HepG2 (cell line): Measurements from ENCODE around the gene RRBP1. TPM values are rescaled to one million over a fixed set of nuclear protein-coding genes. Genes with fewer than 3 reads are reported as not detected.

Source experiments
- BHLHE40 ChIP-seq: IDR thresholded peaks from 2 replicates; pipeline ENCODE4 v1.6.1; 2011; ENCODE audit warnings: low read length, improper control_type of control experiment
- CBX2 ChIP-seq, 2 experiments: fragments of 200-600 bp in 1 of 2; sonication (generic); formaldehyde crosslinking in 1 of 2; IDR thresholded peaks; 2 replicates each; pipeline versions ENCODE4 v1.7.0 to v1.8.1; 2018 to 2022; ENCODE audit warnings: low read depth in 2 of 2, low read length in 1 of 2, mild to moderate bottlenecking in 1 of 2, missing genetic modification reagents in 1 of 2
- CREM ChIP-seq, 2 experiments: sonication (generic) in 1 of 2; formaldehyde crosslinking in 1 of 2; IDR thresholded peaks; 2 replicates each; pipeline versions ENCODE4 v1.4.0 to v1.6.1; 2016 to 2020; ENCODE audit warnings: antibody characterized with exemption in 1 of 2, mild to moderate bottlenecking in 1 of 2, missing genetic modification reagents in 1 of 2
- IKZF1 ChIP-seq: fragments of 450-650 bp; IDR thresholded peaks from 2 replicates; pipeline ENCODE4 v1.7.1; 2016
- MTA3 ChIP-seq: sonication (generic); formaldehyde crosslinking; IDR thresholded peaks from 2 replicates; pipeline ENCODE4 v1.4.0; 2020; ENCODE audit warnings: missing genetic modification reagents
- NRL ChIP-seq: sonication (generic); formaldehyde crosslinking; IDR thresholded peaks from 2 replicates; pipeline ENCODE4 v1.5.0; 2020; ENCODE audit warnings: missing genetic modification reagents, mild to moderate bottlenecking, moderate library complexity, borderline replicate concordance
- RARG ChIP-seq: sonication (generic); formaldehyde crosslinking; IDR thresholded peaks from 2 replicates; pipeline ENCODE4 v1.4.0; 2020; ENCODE audit warnings: low read depth, mild to moderate bottlenecking, missing genetic modification reagents
- RBM22 ChIP-seq: fragments of 200-400 bp; formaldehyde crosslinking; optimal IDR thresholded peaks from 2 replicates; pipeline ENCODE3; 2017; ENCODE audit warnings: mild to moderate bottlenecking, low read length, moderate library complexity
- REL ChIP-seq: sonication (generic); formaldehyde crosslinking; conservative IDR thresholded peaks from 2 replicates; pipeline ENCODE4 v1.8.0; 2022; ENCODE audit warnings: mild to moderate bottlenecking, missing genetic modification reagents, moderate library complexity
- REPIN1 ChIP-seq: sonication (generic); formaldehyde crosslinking; IDR thresholded peaks from 2 replicates; pipeline ENCODE4 v1.8.0; 2022; ENCODE audit warnings: missing genetic modification reagents, low read depth, mild to moderate bottlenecking, borderline replicate concordance
- THAP11 ChIP-seq: IDR thresholded peaks from 2 replicates; pipeline ENCODE4 v1.6.1; 2016; ENCODE audit warnings: missing biosample characterization, missing genetic modification reagents
- ZNF121 ChIP-seq: sonication (generic); formaldehyde crosslinking; IDR thresholded peaks from 2 replicates; pipeline ENCODE4 v1.5.0; 2020; ENCODE audit warnings: mild to moderate bottlenecking, missing genetic modification reagents
- ZNF24 ChIP-seq: fragments of 450-650 bp; IDR thresholded peaks from 2 replicates; pipeline ENCODE4 v1.6.1; 2017; ENCODE audit warnings: antibody characterized with exemption, mild to moderate bottlenecking
- ZNF468 ChIP-seq: sonication (generic); formaldehyde crosslinking; IDR thresholded peaks from 2 replicates; pipeline ENCODE4 v1.8.0; 2022; ENCODE audit warnings: mild to moderate bottlenecking, moderate library complexity, missing genetic modification reagents
- ZNF569 ChIP-seq: sonication (generic); formaldehyde crosslinking; IDR thresholded peaks from 2 replicates; pipeline ENCODE4 v1.5.0; 2020; ENCODE audit warnings: mild to moderate bottlenecking, missing genetic modification reagents, moderate library complexity, borderline replicate concordance
- ZNF652 ChIP-seq: IDR thresholded peaks from 2 replicates; pipeline ENCODE4 v1.6.1; 2016; ENCODE audit warnings: low read depth, borderline replicate concordance
- ZSCAN12 ChIP-seq: sonication (generic); formaldehyde crosslinking; IDR thresholded peaks from 2 replicates; pipeline ENCODE4 v1.9.0; 2021; ENCODE audit warnings: mild to moderate bottlenecking, missing genetic modification reagents
- polyA plus RNA-seq, 8 experiments: library from polyadenylated mRNA; depleted of rRNA in 3 of 8; stranded (reverse) in 7 of 8; unstranded in 1 of 8; fragments of >200 nt; fragmentation: Illumina TruSeq in 4 of 8; extraction: Trizol in 4 of 8; gene quantifications; 2 replicates each; pipeline versions ENCODE4 v1.2.1 to v1.2.3, GENCODE V29; 2011 to 2016; ENCODE audit warnings: low read depth in 4 of 8, missing spikeins in 1 of 8, mixed read lengths in 1 of 8; ENCODE audit not compliant: insufficient read depth in 1 of 8
- total RNA-seq, 5 experiments: library from RNA; depleted of rRNA; stranded (reverse); fragments of >200 nt; fragmentation: Illumina TruSeq; extraction: Trizol; gene quantifications; 2 replicates each; pipeline ENCODE4 v1.2.3, GENCODE V29; 2016; ENCODE audit warnings: low read depth in 1 of 5
- TF ChIP-seq, protein P1 (sequence below): sonication (generic); formaldehyde crosslinking; IDR thresholded peaks from 2 replicates; pipeline ENCODE4 v1.5.0; 2020; ENCODE audit warnings: missing genetic modification reagents
- TF ChIP-seq, protein P2 (sequence below): sonication (generic); formaldehyde crosslinking; IDR thresholded peaks from 2 replicates; pipeline ENCODE4 v1.4.0; 2020; ENCODE audit warnings: missing genetic modification reagents, borderline replicate concordance
- TF ChIP-seq, protein P3 (sequence below): IDR thresholded peaks from 2 replicates; pipeline ENCODE4 v1.6.1; 2016
- TF ChIP-seq, protein P4 (sequence below): sonication (generic); formaldehyde crosslinking; IDR thresholded peaks from 2 replicates; pipeline ENCODE4 v1.4.0; 2020; ENCODE audit warnings: missing genetic modification reagents
- TF ChIP-seq, protein P5 (sequence below): sonication (generic); formaldehyde crosslinking; IDR thresholded peaks from 2 replicates; pipeline ENCODE4 v1.5.0; 2020; ENCODE audit warnings: mild to moderate bottlenecking, low read depth, missing genetic modification reagents, borderline replicate concordance

RRBP1 gene
- total and polyA plus RNA-seq, 2 of the 13 experiments (the other 11 are each of a cell fraction or from before 2014, with no cell fraction given), result 150 to 222 TPM

DNA sequence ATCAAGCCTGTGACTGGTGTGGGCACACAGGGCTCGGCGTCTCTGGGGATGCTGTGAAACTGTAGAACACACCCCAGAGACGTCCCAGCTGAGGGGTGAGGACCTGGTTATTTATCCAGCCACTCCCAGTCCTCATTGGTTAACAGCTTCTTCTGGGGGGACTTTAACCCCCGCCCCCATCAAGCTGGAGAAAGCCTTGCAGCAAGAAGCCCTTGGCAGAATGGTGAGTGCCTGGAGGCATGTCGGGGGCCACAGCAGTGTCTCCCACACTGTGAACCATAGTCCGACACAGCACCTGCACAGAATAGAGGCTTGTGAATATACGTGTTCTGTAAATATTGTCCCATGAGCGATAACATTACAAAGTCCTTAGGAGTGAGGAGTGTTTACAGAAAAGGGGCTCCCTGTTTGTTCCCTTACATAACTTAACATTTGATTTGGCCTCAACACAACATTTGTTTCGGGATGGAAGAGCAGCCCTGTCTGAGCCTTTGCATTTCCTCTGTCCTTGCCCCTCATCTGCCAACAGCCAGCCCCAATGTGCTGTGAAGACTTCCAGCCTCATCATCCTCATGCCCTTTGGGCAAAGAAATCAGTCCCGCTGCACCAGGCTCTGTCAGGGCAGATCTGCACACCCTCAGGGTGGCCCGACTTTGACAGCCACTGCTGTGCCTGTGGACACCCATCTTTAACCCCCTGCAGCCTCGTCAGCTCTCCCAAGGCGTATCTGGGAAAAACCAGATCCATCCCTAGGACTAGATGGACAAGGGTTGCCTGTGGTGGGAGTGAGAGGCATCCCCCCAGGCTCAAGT lies 2.2 kb upstream of the RRBP1 start (continued):
- TF ChIP-seq, protein P1, sequence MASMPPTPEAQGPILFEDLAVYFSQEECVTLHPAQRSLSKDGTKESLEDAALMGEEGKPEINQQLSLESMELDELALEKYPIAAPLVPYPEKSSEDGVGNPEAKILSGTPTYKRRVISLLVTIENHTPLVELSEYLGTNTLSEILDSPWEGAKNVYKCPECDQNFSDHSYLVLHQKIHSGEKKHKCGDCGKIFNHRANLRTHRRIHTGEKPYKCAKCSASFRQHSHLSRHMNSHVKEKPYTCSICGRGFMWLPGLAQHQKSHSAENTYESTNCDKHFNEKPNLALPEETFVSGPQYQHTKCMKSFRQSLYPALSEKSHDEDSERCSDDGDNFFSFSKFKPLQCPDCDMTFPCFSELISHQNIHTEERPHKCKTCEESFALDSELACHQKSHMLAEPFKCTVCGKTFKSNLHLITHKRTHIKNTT (CRISPR knock-in tag), result no peak
- TF ChIP-seq ZSCAN12 (peak; percentile 58; the same call in 1 of the 2 replicates), BHLHE40 (peak; percentile 80), ZNF24 (0 out of 2 replicates have a peak, but pooled peaks have one; percentile 31), RARG (peak; percentile 93; the same call in 1 of the 2 replicates), ZNF652 (CRISPR knock-in tag) (peak; percentile 78), CBX2 (IDR thresholded peaks at IDR 0.05; ENCODE audit: low read depth, low read length) (no peak), CBX2 (CRISPR knock-in tag; IDR thresholded peaks at IDR 0.05; ENCODE audit: low read depth) (peak; percentile 79; the same call in 1 of the 2 replicates), NRL (CRISPR knock-in tag) (peak; percentile 68), CREM (IDR thresholded peaks at IDR 0.05) (peak; percentile 96), CREM (CRISPR knock-in tag; IDR thresholded peaks at IDR 0.05) (no peak), ZNF468 (CRISPR knock-in tag) (no peak), MTA3 (CRISPR knock-in tag) (no peak), ZNF569 (CRISPR knock-in tag) (no peak; the same call in 1 of the 2 replicates), THAP11 (CRISPR knock-in tag) (peak; percentile 86), REPIN1 (CRISPR knock-in tag) (peak; percentile 96), RBM22 (peak; percentile 91), ZNF121 (peak; percentile 60; the same call in 1 of the 2 replicates), IKZF1 (no peak), REL (no peak)
- TF ChIP-seq, protein P2, sequence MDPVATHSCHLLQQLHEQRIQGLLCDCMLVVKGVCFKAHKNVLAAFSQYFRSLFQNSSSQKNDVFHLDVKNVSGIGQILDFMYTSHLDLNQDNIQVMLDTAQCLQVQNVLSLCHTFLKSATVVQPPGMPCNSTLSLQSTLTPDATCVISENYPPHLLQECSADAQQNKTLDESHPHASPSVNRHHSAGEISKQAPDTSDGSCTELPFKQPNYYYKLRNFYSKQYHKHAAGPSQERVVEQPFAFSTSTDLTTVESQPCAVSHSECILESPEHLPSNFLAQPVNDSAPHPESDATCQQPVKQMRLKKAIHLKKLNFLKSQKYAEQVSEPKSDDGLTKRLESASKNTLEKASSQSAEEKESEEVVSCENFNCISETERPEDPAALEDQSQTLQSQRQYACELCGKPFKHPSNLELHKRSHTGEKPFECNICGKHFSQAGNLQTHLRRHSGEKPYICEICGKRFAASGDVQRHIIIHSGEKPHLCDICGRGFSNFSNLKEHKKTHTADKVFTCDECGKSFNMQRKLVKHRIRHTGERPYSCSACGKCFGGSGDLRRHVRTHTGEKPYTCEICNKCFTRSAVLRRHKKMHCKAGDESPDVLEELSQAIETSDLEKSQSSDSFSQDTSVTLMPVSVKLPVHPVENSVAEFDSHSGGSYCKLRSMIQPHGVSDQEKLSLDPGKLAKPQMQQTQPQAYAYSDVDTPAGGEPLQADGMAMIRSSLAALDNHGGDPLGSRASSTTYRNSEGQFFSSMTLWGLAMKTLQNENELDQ, result no peak
- TF ChIP-seq, protein P3, sequence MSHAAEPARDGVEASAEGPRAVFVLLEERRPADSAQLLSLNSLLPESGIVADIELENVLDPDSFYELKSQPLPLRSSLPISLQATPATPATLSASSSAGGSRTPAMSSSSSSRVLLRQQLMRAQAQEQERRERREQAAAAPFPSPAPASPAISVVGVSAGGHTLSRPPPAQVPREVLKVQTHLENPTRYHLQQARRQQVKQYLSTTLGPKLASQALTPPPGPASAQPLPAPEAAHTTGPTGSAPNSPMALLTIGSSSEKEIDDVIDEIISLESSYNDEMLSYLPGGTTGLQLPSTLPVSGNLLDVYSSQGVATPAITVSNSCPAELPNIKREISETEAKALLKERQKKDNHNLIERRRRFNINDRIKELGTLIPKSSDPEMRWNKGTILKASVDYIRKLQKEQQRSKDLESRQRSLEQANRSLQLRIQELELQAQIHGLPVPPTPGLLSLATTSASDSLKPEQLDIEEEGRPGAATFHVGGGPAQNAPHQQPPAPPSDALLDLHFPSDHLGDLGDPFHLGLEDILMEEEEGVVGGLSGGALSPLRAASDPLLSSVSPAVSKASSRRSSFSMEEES, result peak; percentile 89
- TF ChIP-seq, protein P4, sequence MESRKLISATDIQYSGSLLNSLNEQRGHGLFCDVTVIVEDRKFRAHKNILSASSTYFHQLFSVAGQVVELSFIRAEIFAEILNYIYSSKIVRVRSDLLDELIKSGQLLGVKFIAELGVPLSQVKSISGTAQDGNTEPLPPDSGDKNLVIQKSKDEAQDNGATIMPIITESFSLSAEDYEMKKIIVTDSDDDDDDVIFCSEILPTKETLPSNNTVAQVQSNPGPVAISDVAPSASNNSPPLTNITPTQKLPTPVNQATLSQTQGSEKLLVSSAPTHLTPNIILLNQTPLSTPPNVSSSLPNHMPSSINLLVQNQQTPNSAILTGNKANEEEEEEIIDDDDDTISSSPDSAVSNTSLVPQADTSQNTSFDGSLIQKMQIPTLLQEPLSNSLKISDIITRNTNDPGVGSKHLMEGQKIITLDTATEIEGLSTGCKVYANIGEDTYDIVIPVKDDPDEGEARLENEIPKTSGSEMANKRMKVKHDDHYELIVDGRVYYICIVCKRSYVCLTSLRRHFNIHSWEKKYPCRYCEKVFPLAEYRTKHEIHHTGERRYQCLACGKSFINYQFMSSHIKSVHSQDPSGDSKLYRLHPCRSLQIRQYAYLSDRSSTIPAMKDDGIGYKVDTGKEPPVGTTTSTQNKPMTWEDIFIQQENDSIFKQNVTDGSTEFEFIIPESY (CRISPR knock-in tag), result peak; percentile 72
- TF ChIP-seq, protein P5, sequence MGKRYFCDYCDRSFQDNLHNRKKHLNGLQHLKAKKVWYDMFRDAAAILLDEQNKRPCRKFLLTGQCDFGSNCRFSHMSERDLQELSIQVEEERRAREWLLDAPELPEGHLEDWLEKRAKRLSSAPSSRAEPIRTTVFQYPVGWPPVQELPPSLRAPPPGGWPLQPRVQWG (CRISPR knock-in tag), result no peak
